ENCODE data around the gene LCE1F.

LCE1F gene

GRCh38 chr1:152777510-152778137 lies 2.7 kb downstream of the LCE1F start:
- DNase-seq = no peak

- DNase-seq = no peak
Measured at GRCh38 chr1:152783095-152783494, 8.2 kb downstream of the LCE1F start.

DNA sequence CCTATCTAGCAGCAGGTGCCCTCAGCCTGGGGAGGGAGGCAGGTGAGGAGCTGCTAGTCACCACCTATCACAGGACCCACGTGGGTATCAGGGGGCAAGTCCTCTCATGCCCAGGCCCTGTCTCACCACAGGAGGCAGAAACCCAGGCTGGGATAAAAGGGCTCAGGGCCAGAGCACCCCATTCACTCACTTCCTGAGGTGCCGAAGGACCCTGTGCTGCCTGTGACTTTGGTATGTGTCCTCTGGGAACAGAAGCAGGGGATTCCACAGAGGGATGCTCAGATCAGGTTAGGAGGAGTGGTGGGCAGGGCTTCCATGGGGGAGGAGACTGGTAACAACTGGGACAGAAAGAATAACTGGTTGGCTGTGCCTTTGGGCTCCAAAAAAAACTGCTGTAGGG lies 11.1 kb downstream of the LCE1F start, which contains the start of gene LCE1E:
TSS of gene LCE1E (plus strand) at position 181 of the 400 bp plus-strand sequence. CDS start 1,043 bp downstream, outside the sequence.
- no peak for DNase-seq

- no peak for DNase-seq
Measured at GRCh38 chr1:152795686-152796085, 20.7 kb downstream of the LCE1F start.

DNA sequence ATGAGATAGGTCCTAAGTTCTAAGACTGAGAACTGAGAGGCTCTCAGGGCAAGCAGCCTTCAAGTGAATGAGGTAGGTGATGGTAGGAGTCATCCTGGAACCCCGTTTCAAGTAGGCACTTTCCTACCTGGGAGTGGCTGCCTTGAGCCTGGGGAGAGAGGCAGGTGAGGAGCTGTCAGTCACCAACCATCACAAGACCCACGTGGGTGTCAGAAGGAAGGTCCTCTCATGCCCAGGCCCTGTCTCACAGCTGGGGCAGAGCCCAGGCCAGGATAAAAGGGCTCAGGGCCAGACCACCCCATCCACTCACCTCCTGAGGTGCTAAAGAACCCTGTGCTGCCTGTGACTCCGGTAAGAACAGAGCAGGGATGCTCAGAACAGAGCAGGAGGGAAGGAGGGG lies 21.5 kb downstream of the LCE1F start, which contains the start of gene LCE1D:
TSS of gene LCE1D (plus strand) at position 301 of the 400 bp plus-strand sequence. CDS start 1,074 bp downstream, outside the sequence.
- DNase-seq = no peak

DNA sequence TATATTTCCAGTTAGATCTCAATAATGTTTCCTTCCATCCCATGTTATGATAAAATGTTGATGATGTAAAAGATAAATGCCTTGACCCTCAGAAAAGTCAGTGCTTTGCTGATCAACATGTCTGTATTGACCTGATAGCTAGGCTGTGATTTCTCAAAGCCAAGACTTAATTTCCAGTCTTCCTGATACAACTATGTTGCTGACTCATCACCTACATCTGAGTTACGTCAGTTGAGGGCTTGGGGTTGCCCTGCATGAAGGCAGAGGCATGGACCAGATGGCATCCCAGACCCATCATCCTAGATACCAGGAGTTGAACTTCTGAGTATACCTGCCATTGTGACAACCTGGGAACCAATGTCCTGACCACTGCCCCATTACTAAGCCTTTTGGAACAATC lies 26.4 kb downstream of the LCE1F start:
- no peak for DNase-seq

DNA sequence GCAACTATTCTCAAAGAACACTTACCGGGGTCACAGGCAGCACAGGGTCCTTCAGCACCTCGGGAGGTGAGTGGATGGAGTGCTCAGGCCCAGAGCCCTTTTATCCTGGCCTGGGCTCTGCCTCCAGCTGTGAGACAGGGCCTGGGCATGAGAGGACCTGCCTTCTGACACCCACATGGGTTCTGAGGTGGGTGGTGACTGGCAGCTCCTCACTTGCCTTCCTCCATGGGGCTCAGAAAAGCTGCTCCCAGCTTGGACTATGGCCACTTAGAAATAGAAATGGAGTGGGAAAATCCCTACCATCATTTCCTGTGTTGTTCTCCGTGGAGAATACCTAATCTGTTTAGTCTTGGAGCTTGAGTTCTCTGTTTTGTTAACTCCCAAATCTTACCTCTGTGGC lies 31.6 kb downstream of the LCE1F start, which contains the start of gene LCE1C:
TSS of gene LCE1C (minus strand) at position 76 of the 400 bp plus-strand sequence. CDS start 1,173 bp downstream, outside the sequence.
- DNase-seq = no peak

- no peak for DNase-seq
Measured at GRCh38 chr1:152811050-152811449, 36.1 kb downstream of the LCE1F start.

- no peak for DNase-seq
Measured at GRCh38 chr1:152811671-152812070, 36.7 kb downstream of the LCE1F start, which contains the start of gene LCE1B. Gene LCE1B (plus strand): TSS chr1:152811971. CDS start chr1:152812447, 476 bp downstream.

- no peak for DNase-seq
Measured at GRCh38 chr1:152817309-152817708, 42.4 kb downstream of the LCE1F start.

GRCh38 chr1:152823294-152823693 lies 48.4 kb downstream of the LCE1F start:
- DNase-seq = no peak

DNA sequence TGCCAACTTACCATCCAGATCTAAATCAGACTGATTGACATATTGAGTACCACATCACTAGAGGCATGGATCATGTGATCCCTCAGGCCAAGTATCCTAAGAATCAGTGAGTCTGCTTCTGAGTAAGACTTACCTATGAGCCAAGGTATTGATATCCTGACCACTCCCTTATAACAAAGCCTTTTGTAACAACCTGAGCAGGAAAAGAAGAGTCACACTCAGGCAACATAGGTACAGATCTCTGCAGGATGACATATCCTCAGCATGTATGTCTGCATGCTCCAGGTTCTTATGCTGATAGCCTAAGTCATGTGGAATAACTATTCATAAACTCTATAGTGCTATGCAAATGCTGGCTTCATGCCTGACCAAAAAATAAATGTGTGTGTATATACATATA lies 50.0 kb downstream of the LCE1F start:
- DNase-seq = no peak

Measured in stimulated activated CD4-positive, alpha-beta T cell treated with anti-CD3 and anti-CD28 coated beads, Interleukin-4, amount 100 ng/mL, for 24 hours (primary cell).